GM12875 (cell line): ENCODE data around the gene MYO7B.

ENCODE experiments used
- H3K4me3 ChIP-seq: one replicate; pipeline ENCODE4 v1.5.1; 2011; ENCODE audit warnings: low read depth, low read length, control low read depth
- CTCF ChIP-seq: IDR thresholded peaks from 2 replicates; pipeline ENCODE4 v1.5.1; 2011; ENCODE audit warnings: low read depth, mild to moderate bottlenecking, control low read depth, inconsistent platforms, low read length, moderate library complexity, borderline replicate concordance; ENCODE audit not compliant: insufficient read depth

MYO7B gene

GRCh38 chr2:127604986-127605385 is 69.5 kb downstream of the MYO7B start:
- no peak for TF ChIP-seq CTCF
- no peak overlapping the region for H3K4me3 ChIP-seq

GRCh38 chr2:127605691-127606263 is 70.3 kb downstream of the MYO7B start:
- no peak for TF ChIP-seq CTCF
- H3K4me3 ChIP-seq: no peak overlapping the region

- no peak overlapping the region for H3K4me3 ChIP-seq
- no peak for TF ChIP-seq CTCF
Observed at GRCh38 chr2:127606625-127607398, 71.3 kb downstream of the MYO7B start.

- H3K4me3 ChIP-seq: no peak overlapping the region
- TF ChIP-seq CTCF: no peak
Observed at GRCh38 chr2:127607399-127607908, 72.0 kb downstream of the MYO7B start.

GRCh38 chr2:127608061-127609030 is 72.9 kb downstream of the MYO7B start:
- H3K4me3 ChIP-seq: no peak overlapping the region
- TF ChIP-seq CTCF: no peak

GRCh38 chr2:127609031-127609751 is 73.7 kb downstream of the MYO7B start:
- TF ChIP-seq CTCF: no peak
- no peak overlapping the region for H3K4me3 ChIP-seq
